Peyer's patch (tissue), 4 donors: ENCODE data around the gene ITPKB.

Experiments
- CTCF ChIP-seq, 6 experiments: fragments of 450-650 bp in 4 of 6; fragments of 200-600 bp in 2 of 6; sonication (generic) in 1 of 6; IDR thresholded peaks; one replicate each; pipeline ENCODE4 v1.5.1; 2017 to 2019; ENCODE audit warnings: antibody characterized with exemption in 6 of 6, mild to moderate bottlenecking in 3 of 6, moderate library complexity in 1 of 6
- POLR2A ChIP-seq, 2 donors: fragments of 450-650 bp; IDR thresholded peaks; one replicate each; pipeline ENCODE4 v1.5.1; 2017; ENCODE audit warnings: antibody characterized with exemption in 2 of 2, mild to moderate bottlenecking in 2 of 2, moderate library complexity in 2 of 2

DNA sequence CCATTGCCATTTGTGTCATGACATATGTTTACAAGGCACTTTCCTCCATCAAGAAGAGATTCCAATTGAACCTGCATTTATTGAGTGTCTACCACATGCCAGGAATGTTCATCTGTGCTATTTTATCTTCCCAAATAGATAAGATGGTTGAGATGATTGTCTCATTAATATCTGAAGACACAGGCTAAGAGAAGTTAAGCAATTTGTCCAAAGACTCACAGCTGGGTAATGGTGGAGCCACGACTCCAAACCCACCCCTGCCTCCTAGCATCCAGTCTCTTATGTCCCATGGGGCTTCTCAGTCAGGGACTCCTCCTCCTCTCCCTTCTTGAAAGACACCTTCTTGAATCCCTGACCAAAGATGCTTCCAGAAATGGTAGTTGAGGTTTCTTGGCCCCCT lies 122.4 kb downstream of the ITPKB start:
- TF ChIP-seq CTCF (IDR thresholded peaks at IDR 0.05) (no peak), POLR2A (IDR thresholded peaks at IDR 0.05) (no peak)
